Fibroblast of skin of left quadriceps (primary cell): ENCODE results near the gene FAXDC2.

Experiments used
- DNase-seq, 2 experiments: peaks; one replicate each; pipeline ENCODE4 v3.0.0-alpha.2; 2013; ENCODE audit warnings: low read depth in 2 of 2

FAXDC2 gene

DNA sequence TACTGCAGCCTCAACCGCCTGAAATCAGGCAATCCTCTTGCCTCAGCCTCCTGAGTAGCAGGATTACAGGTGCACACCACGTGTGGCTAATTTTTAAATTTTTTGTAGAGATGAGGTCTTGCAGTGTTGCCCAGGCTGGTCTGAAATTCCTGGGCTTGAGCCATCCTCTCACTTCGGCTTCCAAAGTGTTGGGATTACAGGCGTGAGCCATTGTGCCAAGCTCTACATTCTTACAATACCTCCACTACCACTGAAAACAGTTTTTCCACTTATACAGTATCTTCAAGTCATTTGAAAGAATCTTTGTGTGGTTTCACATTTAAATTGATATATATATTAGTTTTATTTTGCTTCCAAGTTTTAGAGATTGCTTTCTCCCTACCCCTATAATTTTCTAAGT is 52.6 kb downstream of the FAXDC2 start:
- no peak for DNase-seq

DNA sequence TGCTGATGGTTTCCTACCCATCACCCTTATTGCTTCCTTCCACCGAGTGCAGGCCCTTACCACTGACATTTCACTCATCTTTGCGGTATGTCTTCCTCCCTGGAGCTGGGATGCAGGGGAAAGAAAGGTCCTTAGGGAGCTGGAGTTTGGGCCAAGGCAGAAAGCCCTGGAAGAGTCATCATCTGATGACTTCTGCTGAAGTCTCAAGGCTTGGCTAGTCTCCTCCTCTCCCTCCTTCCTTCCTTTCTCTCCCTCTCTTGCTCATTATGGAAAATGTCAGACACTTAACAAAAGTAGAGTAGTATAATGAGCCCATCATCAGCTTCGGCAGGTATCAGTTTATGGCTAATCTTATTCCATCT is 55.2 kb downstream of the FAXDC2 start:
- no peak for DNase-seq

DNA sequence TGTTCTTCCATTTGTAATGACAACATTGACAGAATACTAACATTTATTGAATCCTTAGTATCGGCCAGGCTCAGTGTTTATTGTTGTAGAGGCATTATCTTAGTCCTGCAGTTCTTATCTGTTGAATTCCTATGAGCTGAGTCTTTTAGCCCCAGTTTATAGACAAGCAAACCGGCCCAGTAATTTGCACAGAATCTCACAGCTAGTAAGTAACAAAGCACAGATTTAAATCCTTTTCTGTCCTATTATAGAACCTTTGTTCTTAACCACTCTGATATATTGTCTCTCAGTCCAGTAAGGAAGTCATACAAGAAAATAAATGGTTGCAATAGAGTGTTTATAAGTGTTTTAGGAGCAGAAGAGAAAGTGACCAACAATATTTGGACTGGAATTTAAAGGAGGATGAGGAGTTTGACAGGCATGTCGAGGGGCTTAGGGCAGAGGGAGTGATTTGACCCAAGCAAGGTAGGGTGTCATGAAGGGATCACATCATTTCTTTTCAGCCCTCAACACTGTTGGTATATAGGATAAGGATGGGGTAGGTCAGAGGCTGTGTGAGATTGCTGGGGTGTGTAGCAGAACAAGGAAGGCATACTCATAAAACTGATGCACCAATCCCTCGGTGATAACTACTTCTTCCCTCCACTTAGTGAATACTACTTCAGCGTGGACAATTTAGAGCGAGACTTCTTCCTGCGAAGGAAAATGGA is 55.7 kb downstream of the FAXDC2 start:
- no peak for DNase-seq

DNA sequence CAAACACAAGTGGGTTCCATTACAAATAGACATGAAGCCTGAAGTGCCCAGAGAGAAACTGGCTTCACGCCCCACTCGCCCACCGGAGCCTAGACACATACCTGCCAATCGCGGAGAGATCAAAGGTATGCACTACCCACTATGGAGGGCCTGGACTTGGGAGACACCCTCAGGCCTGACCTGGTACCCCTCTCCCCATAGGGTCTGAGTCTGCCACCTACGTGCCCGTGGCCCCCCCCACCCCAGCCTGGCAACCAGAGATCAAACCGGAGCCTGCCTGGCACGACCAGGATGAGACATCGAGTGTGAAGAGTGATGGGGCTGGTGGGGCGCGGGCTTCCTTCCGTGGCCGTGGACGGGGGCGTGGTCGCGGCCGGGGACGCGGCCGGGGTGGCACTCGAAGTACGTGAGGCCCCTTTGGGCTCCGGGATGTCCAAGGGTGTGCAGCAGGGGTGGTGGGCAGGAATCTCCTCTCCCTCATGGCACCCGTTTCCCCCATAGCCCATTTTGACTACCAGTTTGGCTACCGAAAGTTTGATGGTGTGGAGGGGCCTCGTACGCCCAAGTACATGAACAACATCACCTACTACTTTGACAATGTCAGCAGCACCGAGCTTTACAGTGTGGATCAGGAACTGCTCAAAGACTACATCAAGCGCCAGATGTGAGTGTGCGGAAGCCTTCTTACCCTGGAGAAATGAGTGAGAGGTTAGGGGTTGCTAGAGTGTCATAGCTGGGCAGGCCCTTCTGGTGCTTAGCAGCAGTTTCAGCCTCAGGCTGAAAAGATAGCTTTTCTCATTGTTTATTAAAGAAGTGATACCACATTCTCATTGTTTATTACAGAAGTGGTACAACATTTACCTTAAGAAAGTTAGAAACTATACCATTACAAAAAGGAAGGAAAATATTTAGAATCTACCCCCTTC is 56.5 kb downstream of the FAXDC2 start:
- DNase-seq = no peak

DNA sequence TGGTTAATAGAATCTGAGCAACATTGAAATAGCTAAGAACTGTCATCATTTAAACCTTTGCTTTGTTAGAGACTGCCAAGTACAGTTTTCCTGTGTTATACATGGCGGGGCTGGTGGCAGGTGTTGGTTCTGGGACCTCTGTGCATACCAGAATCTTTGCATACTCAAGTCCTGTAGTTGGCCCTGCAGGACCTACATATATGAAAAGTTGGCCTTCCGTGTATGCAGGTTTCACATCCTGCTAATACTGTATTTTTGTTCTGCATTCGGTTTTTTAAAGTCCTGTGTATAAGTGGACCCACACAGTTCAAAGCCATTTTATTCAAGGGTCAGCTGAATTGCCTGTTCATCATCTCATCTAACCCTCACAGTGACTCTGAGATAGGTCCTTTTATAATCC is 58.9 kb downstream of the FAXDC2 start:
- no peak for DNase-seq

DNA sequence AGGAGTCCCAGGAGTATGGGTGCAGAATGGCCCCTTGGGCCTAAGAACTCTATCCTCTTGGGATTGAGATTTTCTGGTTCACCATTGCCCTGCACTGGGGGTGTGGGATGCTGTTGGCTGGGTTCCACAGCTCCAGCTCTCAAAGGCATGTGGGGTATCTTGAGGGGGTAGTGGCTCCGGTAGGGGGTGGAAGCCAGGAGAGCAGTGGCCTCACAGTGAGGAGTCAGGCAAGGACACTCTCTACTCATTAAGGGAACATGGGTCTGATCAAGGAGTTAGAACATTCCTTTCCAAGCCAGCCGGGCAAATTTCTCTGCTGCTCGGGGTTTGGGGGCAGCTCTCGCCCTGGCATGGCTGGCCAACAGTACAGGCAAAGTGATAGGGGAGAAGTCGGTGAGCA is 62.2 kb downstream of the FAXDC2 start:
- DNase-seq = no peak

DNA sequence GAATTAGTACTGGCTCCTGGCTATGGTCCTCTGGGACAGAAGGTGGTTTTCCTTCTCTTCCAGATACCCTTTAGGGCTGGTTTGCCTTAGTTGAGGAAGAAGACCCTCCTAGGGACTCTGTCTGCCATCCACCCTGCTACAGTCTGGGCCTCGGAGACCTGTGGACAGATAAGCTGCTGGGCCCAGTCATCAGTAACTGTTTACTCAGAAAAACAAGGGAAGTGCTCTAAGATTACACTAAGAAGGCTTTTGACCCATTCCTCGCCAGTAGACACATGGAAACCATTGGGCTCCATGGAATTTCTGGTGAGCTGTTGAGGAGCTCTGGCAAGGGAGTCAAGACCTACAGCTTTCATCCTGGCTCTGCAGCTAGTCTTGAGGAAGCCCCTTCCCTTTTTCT is 64.0 kb downstream of the FAXDC2 start:
- no peak for DNase-seq

DNA sequence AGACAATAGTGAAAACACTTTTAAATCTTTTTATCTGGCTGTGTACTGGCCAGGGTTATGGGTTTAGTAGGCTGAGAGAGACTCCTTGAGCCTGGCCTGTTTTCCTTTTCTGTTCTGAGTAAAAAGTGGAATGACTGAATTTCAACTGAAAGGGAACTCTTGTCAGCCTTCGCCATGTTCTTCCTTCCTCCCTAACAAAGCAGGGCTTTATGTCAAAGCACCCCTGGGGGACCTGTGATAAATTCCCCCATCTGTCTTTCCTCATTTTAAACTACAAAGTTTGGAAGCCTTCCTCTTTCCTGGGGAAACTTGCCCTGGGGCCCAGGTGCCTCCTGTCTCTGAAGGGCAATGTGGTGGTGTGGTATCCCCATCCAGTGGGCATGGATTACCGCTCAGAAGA is 65.5 kb downstream of the FAXDC2 start:
- no peak for DNase-seq

DNA sequence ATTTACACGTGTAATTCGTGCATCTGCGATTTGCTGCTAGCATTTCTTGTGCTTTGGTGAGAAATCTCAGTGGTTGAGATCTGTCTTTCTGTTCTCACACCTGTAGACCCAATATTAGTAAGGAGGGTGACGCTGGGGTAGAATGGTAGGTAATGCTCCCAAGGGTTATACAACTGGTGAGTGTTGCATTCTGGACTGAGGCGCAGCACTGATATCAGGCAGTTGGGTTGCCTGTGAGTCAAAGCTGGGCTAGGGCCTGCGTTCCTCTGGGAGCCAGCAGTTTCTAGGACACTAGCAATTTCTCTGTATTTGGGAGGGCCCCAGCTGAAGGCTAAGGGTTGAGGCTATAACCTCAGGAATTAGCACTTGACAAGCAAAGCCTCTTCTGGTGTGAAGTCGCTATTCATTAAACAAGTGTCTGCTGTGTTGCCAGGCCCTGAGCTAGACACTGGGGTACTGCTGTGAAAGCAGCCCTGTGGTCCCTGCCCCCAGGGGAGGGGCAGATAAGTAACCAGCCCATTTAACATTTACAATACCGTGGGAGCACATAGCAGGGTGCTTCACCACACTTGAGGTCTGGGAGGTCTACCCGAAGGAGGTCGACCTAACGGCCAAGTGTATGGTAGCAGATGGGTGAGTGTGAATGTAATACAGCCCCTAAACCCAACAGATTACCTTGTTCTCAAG is 66.5 kb downstream of the FAXDC2 start:
- no peak for DNase-seq

DNA sequence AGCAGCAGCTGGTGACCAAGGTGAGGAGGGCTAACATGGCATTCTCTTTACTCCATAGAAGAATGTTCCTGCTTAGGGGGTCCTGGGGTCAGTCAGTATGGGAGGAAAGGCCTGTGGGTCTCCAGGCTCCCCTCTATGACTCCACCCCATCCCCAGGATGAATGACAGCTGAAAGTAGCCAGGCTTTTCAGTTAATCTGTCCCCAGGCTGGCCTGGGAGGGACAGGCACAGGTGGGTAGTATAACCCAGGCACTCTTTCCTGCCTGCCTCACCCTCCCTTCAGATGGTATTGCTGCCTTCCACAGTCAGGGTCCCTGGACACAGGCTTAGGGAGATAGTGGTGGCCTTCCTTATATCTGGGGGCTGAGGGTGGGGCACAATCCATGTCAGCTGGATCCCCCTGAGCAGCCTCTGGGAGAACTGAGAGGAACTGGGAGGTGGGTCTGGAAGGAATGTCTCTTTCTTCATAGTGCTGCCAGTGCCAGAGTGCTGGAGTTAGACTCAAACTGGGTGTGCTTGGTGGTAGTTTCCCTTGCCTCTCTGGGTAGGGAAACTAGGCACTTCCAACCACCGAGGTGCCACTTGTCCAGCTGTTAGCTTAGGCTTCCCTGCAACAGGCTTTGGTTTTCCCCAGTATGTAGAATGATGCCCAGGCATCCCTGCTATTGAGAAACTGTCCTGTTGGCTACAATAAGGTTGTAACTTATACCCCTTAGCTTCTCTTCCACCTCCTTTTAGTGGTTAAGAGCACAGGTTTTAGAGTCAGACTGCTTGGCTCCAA is 67.4 kb downstream of the FAXDC2 start:
- no peak for DNase-seq

DNA sequence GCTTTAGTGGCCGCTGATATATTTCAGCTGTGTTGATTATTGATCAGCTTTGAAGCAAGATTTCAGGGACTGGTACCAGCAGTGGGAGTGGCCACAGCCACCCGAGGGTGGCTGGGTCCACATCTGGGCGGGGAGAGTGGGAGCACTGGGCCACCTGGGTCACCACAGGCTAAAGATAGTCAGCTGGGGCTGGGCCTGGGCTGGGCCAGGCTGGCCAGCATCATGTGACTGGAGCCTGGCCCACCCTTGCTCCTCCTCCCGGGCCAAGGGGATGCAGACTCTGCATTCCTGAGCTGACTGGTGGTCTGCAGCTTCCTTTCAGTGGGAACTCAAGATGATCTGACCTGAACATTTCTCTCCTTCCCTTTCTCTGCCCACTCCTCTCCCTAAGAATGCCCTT is 68.1 kb downstream of the FAXDC2 start:
- DNase-seq = no peak

DNA sequence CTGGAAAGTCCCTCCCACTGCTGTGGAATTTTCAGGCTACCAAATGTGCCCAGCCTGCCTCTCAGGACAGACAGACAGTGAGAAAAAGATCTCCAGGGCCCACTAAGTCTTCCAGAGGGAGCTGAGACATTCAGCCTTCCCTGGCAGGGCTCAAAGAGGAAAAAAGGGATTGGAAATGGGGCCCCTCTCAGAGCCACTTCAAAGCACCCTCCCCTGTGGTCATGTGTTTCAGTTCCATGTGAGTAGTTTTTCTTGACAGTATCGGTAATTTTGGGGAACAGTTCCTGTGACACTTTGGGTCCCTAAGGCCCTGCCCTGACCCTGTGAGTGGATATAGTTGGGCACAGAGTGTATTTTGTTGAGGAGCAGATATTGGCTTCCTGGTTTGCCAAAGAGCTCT is 70.3 kb downstream of the FAXDC2 start:
- no peak for DNase-seq

DNA sequence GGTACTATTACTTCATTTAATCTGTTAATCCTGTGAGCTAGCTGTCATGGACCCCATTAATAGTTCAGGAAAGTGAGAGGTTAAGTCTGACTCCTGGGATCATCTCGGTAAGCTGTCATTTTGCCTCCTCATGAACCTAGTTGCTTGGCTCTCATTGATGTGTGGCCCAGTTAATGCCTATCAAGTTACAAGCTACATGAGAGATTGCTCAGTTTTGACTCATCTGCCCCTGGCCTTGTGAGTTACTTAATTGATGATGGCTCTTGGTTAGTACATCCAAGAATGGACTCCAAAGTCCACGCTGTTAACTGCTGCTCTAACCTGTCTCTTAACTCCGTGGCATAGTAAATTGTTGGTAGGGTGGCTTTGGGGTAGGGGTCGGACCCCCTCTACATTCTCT is 71.3 kb downstream of the FAXDC2 start:
- peak; percentile 44 to 45 for DNase-seq

DNA sequence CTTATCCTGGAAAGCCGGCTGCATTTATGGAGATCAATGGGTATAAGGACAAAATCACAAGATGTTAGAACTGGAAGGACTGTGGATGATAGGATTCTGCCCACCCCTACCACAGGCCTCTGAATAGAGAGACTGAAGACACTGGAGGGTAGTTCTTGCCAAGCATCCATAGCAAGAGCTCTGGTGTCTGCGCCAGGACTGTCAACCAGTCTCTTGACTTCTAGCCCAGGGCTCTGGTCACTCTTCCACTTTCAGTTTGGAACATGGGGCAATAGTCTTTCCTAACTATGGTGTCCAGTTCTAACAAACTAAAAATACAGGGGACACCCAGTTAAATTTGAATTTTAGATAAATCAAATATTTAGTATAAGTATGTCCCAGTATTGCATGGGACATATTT is 71.9 kb downstream of the FAXDC2 start:
- DNase-seq = no peak

DNA sequence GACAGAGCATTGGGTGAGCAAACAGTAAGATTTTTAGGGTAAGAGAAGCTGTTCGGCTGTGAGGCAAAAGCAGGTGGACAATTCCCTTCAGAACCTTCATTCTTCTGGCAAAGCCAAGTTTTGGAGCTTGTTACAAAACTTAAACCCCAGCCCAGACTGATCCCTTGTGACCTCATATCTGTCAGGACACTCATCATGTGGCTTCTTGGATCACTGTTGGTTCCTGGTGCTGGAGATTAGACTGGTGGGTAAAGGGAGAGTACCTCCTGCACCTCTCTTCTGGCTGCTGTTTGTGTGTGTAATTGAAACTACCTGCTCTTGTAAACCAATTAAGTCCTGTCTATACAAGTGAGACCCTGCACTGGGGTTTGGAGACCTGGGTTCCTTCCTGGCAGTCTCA is 74.2 kb downstream of the FAXDC2 start:
- no peak for DNase-seq

DNA sequence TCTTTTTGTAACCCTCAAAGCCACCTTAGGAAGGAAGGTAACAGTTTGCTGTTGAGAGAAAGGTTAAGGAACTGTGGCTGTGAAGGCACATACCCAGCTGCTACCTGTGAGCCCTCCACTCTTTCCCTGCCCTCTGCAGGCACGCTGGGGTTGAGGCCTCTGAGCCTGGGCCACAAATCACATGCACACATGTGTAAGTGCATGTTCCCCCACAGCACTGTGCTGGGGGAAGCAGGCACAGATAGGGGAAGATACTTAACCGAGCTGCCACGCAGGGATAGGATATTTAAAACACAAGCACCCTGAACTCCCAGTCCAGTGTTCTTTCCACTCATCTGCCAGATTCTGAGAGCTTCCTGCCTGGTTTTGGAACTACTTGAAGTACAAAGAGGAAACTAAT is 77.1 kb downstream of the FAXDC2 start:
- no peak for DNase-seq

DNA sequence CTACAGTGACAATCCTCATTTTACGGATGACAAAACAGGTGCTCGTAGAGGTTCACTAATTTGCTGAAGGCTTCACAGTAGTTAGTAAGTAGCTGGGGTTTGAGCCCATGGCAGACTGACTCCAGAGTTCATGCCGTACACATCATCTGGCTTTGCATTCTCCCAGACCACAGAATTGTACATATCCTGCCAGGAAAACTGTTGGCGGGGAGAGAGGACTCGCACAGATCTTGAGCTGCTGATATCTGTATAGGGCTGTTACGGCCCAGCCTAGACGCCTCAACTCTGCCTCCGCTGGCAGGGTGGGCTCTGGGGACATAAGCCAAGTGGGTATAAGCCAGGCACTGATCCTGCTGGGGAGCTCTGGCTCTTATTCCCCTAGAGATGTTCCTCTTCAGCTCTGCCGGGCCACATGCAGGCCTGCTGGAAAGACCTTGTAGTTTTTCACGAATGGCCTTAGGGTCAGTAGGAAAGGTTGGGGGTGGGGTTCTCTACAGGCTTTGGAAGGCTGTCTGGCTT is 79.0 kb downstream of the FAXDC2 start:
- peak; percentile 78 to 79 for DNase-seq

DNA sequence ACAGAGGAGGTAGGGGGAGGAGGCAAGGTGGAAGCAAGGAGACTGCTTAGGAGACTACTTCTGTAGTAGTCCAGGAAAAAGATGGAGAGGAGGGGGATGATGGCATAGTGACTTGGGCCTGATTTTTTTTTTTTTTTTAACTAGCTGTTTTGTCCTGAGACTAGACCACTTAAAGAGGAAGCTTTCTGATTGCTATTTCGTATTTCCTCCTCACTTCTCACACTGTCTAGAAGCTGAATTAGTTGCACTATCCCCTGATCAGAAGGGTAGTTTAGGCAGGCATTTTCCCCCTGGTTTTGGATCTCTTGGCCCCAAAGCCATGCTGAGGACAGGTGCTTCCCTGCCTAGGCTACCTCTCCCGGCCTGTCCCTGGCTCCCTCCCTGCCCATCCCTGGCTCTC is 80.3 kb downstream of the FAXDC2 start:
- no peak for DNase-seq
